Renal pelvis (tissue), 4 donors: ENCODE results near the gene SIPA1L3. TPM values are rescaled to one million over a fixed set of nuclear protein-coding genes. Genes with fewer than 3 reads are reported as not detected.

Experiments used
- DNase-seq: peaks from one replicate; pipeline ENCODE4 v3.0.0-alpha.2; 2013
- polyA plus RNA-seq, 3 donors: library from polyadenylated mRNA; unstranded; fragments of 120-200 nt; gene quantifications; one replicate each; pipeline ENCODE4 v1.2.1, GENCODE V29; 2013; ENCODE audit not compliant: insufficient read length in 3 of 3

The SIPA1L3 gene
- polyA plus RNA-seq, 3 donors, result 25.4 to 40.3 (median 28.6) TPM

- DNase-seq, result no peak
Observed at GRCh38 chr19:37938353-37938752, 31.3 kb downstream of the SIPA1L3 start.

- no peak for DNase-seq
Observed at GRCh38 chr19:37941782-37942515, 34.9 kb downstream of the SIPA1L3 start.

GRCh38 chr19:37942516-37942902 is 35.5 kb downstream of the SIPA1L3 start:
- DNase-seq, result no peak

GRCh38 chr19:37943480-37943879 is 36.5 kb downstream of the SIPA1L3 start:
- DNase-seq, result no peak

GRCh38 chr19:37946132-37946531 is 39.1 kb downstream of the SIPA1L3 start:
- DNase-seq, result no peak

- no peak for DNase-seq
Observed at GRCh38 chr19:37947778-37948177, 40.8 kb downstream of the SIPA1L3 start.

GRCh38 chr19:37948362-37948761 is 41.4 kb downstream of the SIPA1L3 start:
- DNase-seq, result no peak

- no peak for DNase-seq
Observed at GRCh38 chr19:37950471-37951175, 43.6 kb downstream of the SIPA1L3 start.

GRCh38 chr19:37951816-37952210 is 44.8 kb downstream of the SIPA1L3 start:
- no peak for DNase-seq

- DNase-seq, result peak; percentile 67
Observed at GRCh38 chr19:37953171-37953917, 46.3 kb downstream of the SIPA1L3 start.

- DNase-seq, result no peak
Observed at GRCh38 chr19:37953918-37954303, 46.9 kb downstream of the SIPA1L3 start.

GRCh38 chr19:37954421-37954874 is 47.4 kb downstream of the SIPA1L3 start:
- no peak for DNase-seq

GRCh38 chr19:37955986-37956385 is 49.0 kb downstream of the SIPA1L3 start:
- DNase-seq, result no peak

- no peak for DNase-seq
Observed at GRCh38 chr19:37957176-37957575, 50.2 kb downstream of the SIPA1L3 start.

- no peak for DNase-seq
Observed at GRCh38 chr19:37959665-37960114, 52.7 kb downstream of the SIPA1L3 start.

- no peak for DNase-seq
Observed at GRCh38 chr19:37961198-37961597, 54.2 kb downstream of the SIPA1L3 start.

GRCh38 chr19:37963190-37963936 is 56.4 kb downstream of the SIPA1L3 start:
- DNase-seq, result no peak

GRCh38 chr19:37964109-37964508 is 57.1 kb downstream of the SIPA1L3 start:
- no peak for DNase-seq

- DNase-seq, result no peak
Observed at GRCh38 chr19:37966211-37966661, 59.2 kb downstream of the SIPA1L3 start.

- no peak for DNase-seq
Observed at GRCh38 chr19:37966662-37967231, 59.7 kb downstream of the SIPA1L3 start.

GRCh38 chr19:37969695-37970094 is 62.7 kb downstream of the SIPA1L3 start:
- DNase-seq, result no peak
